GM23338 (cell line): ENCODE data around the gene SP6. TPM values are rescaled to one million over a fixed set of nuclear protein-coding genes. Genes with fewer than 3 reads are reported as not detected.

ENCODE experiments used
- ATAC-seq: fragments of 200-7000 bp; cut with Tn5 transposase; 3 replicates; pipeline ENCODE4 v1.9.1; 2020
- DNase-seq: peaks from one replicate; pipeline ENCODE4 v3.0.0-alpha.2; 2015; ENCODE audit warnings: low spot score
- H2AFZ ChIP-seq: fragments of 200-600 bp; sonication (generic); 2 replicates; pipeline ENCODE4 v1.8.0; 2016; ENCODE audit warnings: antibody characterized with exemption, mild to moderate bottlenecking, moderate library complexity
- H3F3A ChIP-seq: fragments of 200-600 bp; sonication (generic); replicated peaks from 2 replicates; pipeline ENCODE4 v1.8.0; 2017; ENCODE audit warnings: antibody characterized with exemption, mixed run types, low read depth
- H3K27ac ChIP-seq: fragments of 200-600 bp; sonication (generic); 2 replicates; pipeline ENCODE4 v1.6.1; 2016; ENCODE audit warnings: low read depth
- H3K27me3 ChIP-seq: fragments of 200-600 bp; sonication (generic); 2 replicates; pipeline ENCODE4 v1.8.0; 2016; ENCODE audit warnings: mild to moderate bottlenecking, mixed run types, moderate library complexity; ENCODE audit not compliant: insufficient read depth
- H3K36me3 ChIP-seq: fragments of 200-600 bp; sonication (generic); 2 replicates; pipeline ENCODE4 v1.8.0; 2016; ENCODE audit warnings: mild to moderate bottlenecking; ENCODE audit not compliant: insufficient read depth
- H3K4me1 ChIP-seq: fragments of 200-600 bp; sonication (generic); 2 replicates; pipeline ENCODE4 v1.8.0; 2016; ENCODE audit warnings: mild to moderate bottlenecking, moderate library complexity; ENCODE audit not compliant: insufficient read depth
- H3K4me2 ChIP-seq: fragments of 200-600 bp; sonication (generic); 2 replicates; pipeline ENCODE4 v1.7.1; 2017; ENCODE audit warnings: mixed run types
- H3K4me3 ChIP-seq: fragments of 200-600 bp; sonication (generic); 2 replicates; pipeline ENCODE4 v1.6.1; 2016; ENCODE audit warnings: mixed run types
- H3K79me2 ChIP-seq: fragments of 200-600 bp; sonication (generic); replicated peaks from 2 replicates; pipeline ENCODE4 v1.8.0; 2017; ENCODE audit warnings: mild to moderate bottlenecking; ENCODE audit not compliant: insufficient read depth
- H3K9me2 ChIP-seq: fragments of 200-600 bp; sonication (generic); 2 replicates; pipeline ENCODE4 v1.8.0; 2017; ENCODE audit not compliant: insufficient read depth
- H4K20me1 ChIP-seq: fragments of 200-600 bp; sonication (generic); replicated peaks from 2 replicates; pipeline ENCODE4 v1.8.0; 2017; ENCODE audit warnings: mild to moderate bottlenecking; ENCODE audit not compliant: insufficient read depth
- H3K27ac Mint-ChIP-seq: 2 replicates; pipeline ENCODE4 v1.8.0; 2020; ENCODE audit warnings: inconsistent platforms, mild to moderate bottlenecking, moderate library complexity, mixed read lengths
- H3K27me3 Mint-ChIP-seq: 3 replicates; pipeline ENCODE4 v1.8.0; 2022; ENCODE audit warnings: low read depth, mild to moderate bottlenecking, moderate library complexity, mixed read lengths, inconsistent platforms; ENCODE audit not compliant: insufficient read depth, poor library complexity
- H3K36me3 Mint-ChIP-seq: 3 replicates; pipeline ENCODE4 v1.8.0; 2021; ENCODE audit warnings: low read depth, mild to moderate bottlenecking, inconsistent platforms, moderate library complexity, mixed read lengths
- H3K4me1 Mint-ChIP-seq: 3 replicates; pipeline ENCODE4 v1.8.0; 2020; ENCODE audit warnings: mild to moderate bottlenecking, inconsistent platforms, mixed read lengths
- H3K4me3 Mint-ChIP-seq: 3 replicates; pipeline ENCODE4 v1.8.0; 2021; ENCODE audit warnings: moderate library complexity, mild to moderate bottlenecking, inconsistent platforms, mixed read lengths
- H3K9me3 Mint-ChIP-seq: 3 replicates; pipeline ENCODE4 v1.8.0; 2020; ENCODE audit warnings: moderate library complexity, mild to moderate bottlenecking, inconsistent platforms, mixed read lengths
- CREB1 ChIP-seq: fragments of 250-450 bp; sonication (Bioruptor Pico); IDR thresholded peaks from 2 replicates; pipeline ENCODE4 v1.5.0; 2020; ENCODE audit warnings: low read depth, mild to moderate bottlenecking, moderate library complexity
- EZH2 ChIP-seq: fragments of 200-600 bp; sonication (generic); IDR thresholded peaks from one replicate; pipeline ENCODE4 v1.8.0; 2017; ENCODE audit warnings: antibody characterized with exemption, mild to moderate bottlenecking, low read depth; ENCODE audit not compliant: unreplicated experiment
- EZH2phosphoT487 ChIP-seq: fragments of 200-600 bp; sonication (generic); IDR thresholded peaks from one replicate; pipeline ENCODE4 v1.8.1; 2018; ENCODE audit warnings: antibody characterized with exemption; ENCODE audit not compliant: unreplicated experiment
- JUNB ChIP-seq: IDR thresholded peaks from one replicate; pipeline ENCODE4 v1.6.1; 2016; ENCODE audit warnings: antibody characterized with exemption; ENCODE audit not compliant: unreplicated experiment
- NANOG ChIP-seq: IDR thresholded peaks from 2 replicates; pipeline ENCODE4 v1.6.1; 2016; ENCODE audit warnings: antibody characterized with exemption, borderline replicate concordance
- POLR2AphosphoS5 ChIP-seq: IDR thresholded peaks from 2 replicates; pipeline ENCODE4 v1.6.1; 2016; ENCODE audit warnings: antibody characterized with exemption, low read depth
- STAT1 ChIP-seq: IDR thresholded peaks from one replicate; pipeline ENCODE4 v1.6.1; 2016; ENCODE audit warnings: antibody characterized with exemption; ENCODE audit not compliant: unreplicated experiment
- ZNF114 ChIP-seq: fragments of 250-450 bp; sonication (Bioruptor Pico); IDR thresholded peaks from 2 replicates; pipeline ENCODE4 v1.5.0; 2020; ENCODE audit warnings: mild to moderate bottlenecking, moderate library complexity
- ZNF331 ChIP-seq: fragments of 250-450 bp; sonication (Bioruptor Pico); IDR thresholded peaks from 2 replicates; pipeline ENCODE4 v1.5.0; 2020; ENCODE audit warnings: low read depth, mild to moderate bottlenecking, moderate library complexity
- polyA plus RNA-seq: library from polyadenylated mRNA; unstranded; fragments of >200 nt; fragmentation: Nextera tagmentation; extraction: Ambion mirVana; gene quantifications from 2 replicates; pipeline ENCODE4 v1.2.1, GENCODE V29; 2016
- total RNA-seq: library from RNA; depleted of rRNA; stranded (reverse); fragments of >200 nt; shearing (Covaris generic); gene quantifications from 2 replicates; pipeline ENCODE4 v1.2.3, GENCODE V29; 2014
- TF ChIP-seq, protein P1 (sequence below): IDR thresholded peaks from 2 replicates; pipeline ENCODE4 v1.6.1; 2016; ENCODE audit warnings: antibody characterized with exemption
- TF ChIP-seq, protein P2 (sequence below): IDR thresholded peaks from one replicate; pipeline ENCODE4 v1.6.1; 2018; ENCODE audit warnings: antibody characterized with exemption; ENCODE audit not compliant: unreplicated experiment
- TF ChIP-seq, protein P3 (sequence below): fragments of 250-450 bp; sonication (Bioruptor Pico); IDR thresholded peaks from 2 replicates; pipeline ENCODE4 v1.5.0; 2020; ENCODE audit warnings: mild to moderate bottlenecking, moderate library complexity
- TF ChIP-seq, protein P4 (sequence below), 2 experiments: fragments of 200-600 bp in 1 of 2; sonication (generic) in 1 of 2; conservative IDR thresholded peaks; 2 replicates each; pipeline versions ENCODE4 v1.5.1 to v1.6.1; 2016 to 2017; ENCODE audit warnings: antibody characterized with exemption in 2 of 2, low read depth in 2 of 2, mild to moderate bottlenecking in 2 of 2, moderate library complexity in 1 of 2

The SP6 gene
- total and polyA plus RNA-seq, 2 experiments from 2014 or later = 0.13 to 1.0 TPM

DNA sequence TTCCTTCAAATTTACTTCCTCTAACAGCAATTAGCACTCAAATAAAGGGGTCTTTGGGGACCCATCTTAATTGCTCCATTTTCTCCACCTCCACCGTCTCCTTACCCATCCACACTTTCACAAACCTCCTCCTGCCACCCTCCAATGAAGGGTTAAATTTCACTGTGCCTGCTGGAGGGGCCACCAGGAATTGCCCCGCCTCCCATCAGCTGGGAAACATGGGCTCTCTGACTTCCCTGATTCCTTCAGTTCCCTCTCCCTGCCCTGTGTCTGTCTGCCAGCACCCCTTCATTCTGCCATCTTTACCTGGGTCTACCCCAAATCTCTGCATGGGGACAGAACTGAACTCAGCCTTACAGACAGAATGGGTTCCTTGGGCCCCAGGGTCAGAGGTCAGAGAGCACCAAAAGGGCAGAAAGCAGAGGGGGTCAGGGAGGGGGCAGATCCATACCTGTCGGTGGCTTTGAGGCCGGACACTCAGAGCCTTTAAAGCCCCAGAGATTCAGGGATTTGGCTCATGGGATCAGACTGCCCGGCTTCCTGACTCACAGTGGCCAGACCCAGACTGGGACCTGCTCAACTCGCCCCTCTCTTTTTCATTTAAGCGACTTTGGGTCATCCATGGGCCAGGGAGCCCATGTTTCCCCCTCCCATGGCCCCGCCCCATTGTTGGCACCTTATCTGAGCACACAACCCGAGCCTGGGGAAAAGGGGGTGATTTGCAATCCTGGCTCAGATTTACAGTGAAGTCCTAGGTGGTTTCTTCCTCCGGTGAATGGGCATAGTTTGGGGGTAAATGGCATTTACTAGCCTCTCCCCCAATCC lies 27.5 kb upstream of the SP6 start:
- Histone ChIP-seq H3K4me3 (no peak overlapping the region), H2AFZ (no peak overlapping the region), H4K20me1 (no peaks in the 10 kb centered on the region; the same call in 1 of the 2 replicates), H3K4me1 (peaks cover 32% of the 10 kb centered on the region), H3K9me2 (no peaks in the 10 kb centered on the region), H3K79me2 (no peaks in the 10 kb centered on the region), H3F3A (peaks cover 3% of the 10 kb centered on the region; the same call in 1 of the 2 replicates), H3K36me3 (no peaks in the 10 kb centered on the region), H3K4me2 (no peak overlapping the region), H3K27ac (no peak overlapping the region), H3K27me3 (peaks cover 20% of the 10 kb centered on the region)
- Mint-ChIP-seq H3K9me3 (no peaks in the 10 kb centered on the region), H3K4me3 (no peak overlapping the region), H3K36me3 (no peaks in the 10 kb centered on the region), H3K4me1 (peaks cover 42% of the 10 kb centered on the region), H3K27ac (no peak overlapping the region), H3K27me3 (peaks cover 22% of the 10 kb centered on the region)
- TF ChIP-seq, protein P1, sequence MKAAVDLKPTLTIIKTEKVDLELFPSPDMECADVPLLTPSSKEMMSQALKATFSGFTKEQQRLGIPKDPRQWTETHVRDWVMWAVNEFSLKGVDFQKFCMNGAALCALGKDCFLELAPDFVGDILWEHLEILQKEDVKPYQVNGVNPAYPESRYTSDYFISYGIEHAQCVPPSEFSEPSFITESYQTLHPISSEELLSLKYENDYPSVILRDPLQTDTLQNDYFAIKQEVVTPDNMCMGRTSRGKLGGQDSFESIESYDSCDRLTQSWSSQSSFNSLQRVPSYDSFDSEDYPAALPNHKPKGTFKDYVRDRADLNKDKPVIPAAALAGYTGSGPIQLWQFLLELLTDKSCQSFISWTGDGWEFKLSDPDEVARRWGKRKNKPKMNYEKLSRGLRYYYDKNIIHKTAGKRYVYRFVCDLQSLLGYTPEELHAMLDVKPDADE = no peak
- TF ChIP-seq, protein P2, sequence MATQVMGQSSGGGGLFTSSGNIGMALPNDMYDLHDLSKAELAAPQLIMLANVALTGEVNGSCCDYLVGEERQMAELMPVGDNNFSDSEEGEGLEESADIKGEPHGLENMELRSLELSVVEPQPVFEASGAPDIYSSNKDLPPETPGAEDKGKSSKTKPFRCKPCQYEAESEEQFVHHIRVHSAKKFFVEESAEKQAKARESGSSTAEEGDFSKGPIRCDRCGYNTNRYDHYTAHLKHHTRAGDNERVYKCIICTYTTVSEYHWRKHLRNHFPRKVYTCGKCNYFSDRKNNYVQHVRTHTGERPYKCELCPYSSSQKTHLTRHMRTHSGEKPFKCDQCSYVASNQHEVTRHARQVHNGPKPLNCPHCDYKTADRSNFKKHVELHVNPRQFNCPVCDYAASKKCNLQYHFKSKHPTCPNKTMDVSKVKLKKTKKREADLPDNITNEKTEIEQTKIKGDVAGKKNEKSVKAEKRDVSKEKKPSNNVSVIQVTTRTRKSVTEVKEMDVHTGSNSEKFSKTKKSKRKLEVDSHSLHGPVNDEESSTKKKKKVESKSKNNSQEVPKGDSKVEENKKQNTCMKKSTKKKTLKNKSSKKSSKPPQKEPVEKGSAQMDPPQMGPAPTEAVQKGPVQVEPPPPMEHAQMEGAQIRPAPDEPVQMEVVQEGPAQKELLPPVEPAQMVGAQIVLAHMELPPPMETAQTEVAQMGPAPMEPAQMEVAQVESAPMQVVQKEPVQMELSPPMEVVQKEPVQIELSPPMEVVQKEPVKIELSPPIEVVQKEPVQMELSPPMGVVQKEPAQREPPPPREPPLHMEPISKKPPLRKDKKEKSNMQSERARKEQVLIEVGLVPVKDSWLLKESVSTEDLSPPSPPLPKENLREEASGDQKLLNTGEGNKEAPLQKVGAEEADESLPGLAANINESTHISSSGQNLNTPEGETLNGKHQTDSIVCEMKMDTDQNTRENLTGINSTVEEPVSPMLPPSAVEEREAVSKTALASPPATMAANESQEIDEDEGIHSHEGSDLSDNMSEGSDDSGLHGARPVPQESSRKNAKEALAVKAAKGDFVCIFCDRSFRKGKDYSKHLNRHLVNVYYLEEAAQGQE = no peak
- TF ChIP-seq POLR2AphosphoS5 (no peak), STAT1 (no peak), EZH2 (no peak), EZH2phosphoT487 (no peak), NANOG (no peak), CREB1 (no peak), ZNF114 (CRISPR knock-in tag) (no peak), JUNB (no peak), ZNF331 (CRISPR knock-in tag) (no peak)
- TF ChIP-seq, protein P3, sequence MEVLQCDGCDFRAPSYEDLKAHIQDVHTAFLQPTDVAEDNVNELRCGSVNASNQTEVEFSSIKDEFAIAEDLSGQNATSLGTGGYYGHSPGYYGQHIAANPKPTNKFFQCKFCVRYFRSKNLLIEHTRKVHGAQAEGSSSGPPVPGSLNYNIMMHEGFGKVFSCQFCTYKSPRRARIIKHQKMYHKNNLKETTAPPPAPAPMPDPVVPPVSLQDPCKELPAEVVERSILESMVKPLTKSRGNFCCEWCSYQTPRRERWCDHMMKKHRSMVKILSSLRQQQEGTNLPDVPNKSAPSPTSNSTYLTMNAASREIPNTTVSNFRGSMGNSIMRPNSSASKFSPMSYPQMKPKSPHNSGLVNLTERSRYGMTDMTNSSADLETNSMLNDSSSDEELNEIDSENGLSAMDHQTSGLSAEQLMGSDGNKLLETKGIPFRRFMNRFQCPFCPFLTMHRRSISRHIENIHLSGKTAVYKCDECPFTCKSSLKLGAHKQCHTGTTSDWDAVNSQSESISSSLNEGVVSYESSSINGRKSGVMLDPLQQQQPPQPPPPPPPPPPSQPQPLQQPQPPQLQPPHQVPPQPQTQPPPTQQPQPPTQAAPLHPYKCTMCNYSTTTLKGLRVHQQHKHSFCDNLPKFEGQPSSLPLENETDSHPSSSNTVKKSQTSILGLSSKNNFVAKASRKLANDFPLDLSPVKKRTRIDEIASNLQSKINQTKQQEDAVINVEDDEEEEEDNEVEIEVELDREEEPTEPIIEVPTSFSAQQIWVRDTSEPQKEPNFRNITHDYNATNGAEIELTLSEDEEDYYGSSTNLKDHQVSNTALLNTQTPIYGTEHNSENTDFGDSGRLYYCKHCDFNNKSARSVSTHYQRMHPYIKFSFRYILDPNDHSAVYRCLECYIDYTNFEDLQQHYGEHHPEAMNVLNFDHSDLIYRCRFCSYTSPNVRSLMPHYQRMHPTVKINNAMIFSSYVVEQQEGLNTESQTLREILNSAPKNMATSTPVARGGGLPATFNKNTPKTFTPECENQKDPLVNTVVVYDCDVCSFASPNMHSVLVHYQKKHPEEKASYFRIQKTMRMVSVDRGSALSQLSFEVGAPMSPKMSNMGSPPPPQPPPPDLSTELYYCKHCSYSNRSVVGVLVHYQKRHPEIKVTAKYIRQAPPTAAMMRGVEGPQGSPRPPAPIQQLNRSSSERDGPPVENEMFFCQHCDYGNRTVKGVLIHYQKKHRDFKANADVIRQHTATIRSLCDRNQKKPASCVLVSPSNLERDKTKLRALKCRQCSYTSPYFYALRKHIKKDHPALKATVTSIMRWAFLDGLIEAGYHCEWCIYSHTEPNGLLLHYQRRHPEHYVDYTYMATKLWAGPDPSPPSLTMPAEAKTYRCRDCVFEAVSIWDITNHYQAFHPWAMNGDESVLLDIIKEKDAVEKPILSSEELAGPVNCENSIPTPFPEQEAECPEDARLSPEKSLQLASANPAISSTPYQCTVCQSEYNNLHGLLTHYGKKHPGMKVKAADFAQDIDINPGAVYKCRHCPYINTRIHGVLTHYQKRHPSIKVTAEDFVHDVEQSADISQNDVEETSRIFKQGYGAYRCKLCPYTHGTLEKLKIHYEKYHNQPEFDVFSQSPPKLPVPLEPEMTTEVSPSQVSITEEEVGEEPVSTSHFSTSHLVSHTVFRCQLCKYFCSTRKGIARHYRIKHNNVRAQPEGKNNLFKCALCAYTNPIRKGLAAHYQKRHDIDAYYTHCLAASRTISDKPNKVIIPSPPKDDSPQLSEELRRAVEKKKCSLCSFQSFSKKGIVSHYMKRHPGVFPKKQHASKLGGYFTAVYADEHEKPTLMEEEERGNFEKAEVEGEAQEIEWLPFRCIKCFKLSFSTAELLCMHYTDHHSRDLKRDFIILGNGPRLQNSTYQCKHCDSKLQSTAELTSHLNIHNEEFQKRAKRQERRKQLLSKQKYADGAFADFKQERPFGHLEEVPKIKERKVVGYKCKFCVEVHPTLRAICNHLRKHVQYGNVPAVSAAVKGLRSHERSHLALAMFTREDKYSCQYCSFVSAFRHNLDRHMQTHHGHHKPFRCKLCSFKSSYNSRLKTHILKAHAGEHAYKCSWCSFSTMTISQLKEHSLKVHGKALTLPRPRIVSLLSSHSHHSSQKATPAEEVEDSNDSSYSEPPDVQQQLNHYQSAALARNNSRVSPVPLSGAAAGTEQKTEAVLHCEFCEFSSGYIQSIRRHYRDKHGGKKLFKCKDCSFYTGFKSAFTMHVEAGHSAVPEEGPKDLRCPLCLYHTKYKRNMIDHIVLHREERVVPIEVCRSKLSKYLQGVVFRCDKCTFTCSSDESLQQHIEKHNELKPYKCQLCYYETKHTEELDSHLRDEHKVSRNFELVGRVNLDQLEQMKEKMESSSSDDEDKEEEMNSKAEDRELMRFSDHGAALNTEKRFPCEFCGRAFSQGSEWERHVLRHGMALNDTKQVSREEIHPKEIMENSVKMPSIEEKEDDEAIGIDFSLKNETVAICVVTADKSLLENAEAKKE (CRISPR knock-in tag) = no peak
- TF ChIP-seq, protein P4, sequence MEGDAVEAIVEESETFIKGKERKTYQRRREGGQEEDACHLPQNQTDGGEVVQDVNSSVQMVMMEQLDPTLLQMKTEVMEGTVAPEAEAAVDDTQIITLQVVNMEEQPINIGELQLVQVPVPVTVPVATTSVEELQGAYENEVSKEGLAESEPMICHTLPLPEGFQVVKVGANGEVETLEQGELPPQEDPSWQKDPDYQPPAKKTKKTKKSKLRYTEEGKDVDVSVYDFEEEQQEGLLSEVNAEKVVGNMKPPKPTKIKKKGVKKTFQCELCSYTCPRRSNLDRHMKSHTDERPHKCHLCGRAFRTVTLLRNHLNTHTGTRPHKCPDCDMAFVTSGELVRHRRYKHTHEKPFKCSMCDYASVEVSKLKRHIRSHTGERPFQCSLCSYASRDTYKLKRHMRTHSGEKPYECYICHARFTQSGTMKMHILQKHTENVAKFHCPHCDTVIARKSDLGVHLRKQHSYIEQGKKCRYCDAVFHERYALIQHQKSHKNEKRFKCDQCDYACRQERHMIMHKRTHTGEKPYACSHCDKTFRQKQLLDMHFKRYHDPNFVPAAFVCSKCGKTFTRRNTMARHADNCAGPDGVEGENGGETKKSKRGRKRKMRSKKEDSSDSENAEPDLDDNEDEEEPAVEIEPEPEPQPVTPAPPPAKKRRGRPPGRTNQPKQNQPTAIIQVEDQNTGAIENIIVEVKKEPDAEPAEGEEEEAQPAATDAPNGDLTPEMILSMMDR (conservative IDR thresholded peaks at IDR 0.05; ENCODE audit: low read depth in 2 of 2) = no peak
- DNase-seq = peak; percentile 11
- ATAC-seq = peak; percentile 20
